Fibroblast of skin of back (primary cell): ENCODE data around the gene SEPTIN5.
A peak's percentile ranks its signal among the peaks of the same experiment; 100 is the strongest.

ENCODE experiments used
- DNase-seq: peaks from one replicate; pipeline ENCODE4 v3.0.0-alpha.2; 2013

The SEPTIN5 gene

DNA sequence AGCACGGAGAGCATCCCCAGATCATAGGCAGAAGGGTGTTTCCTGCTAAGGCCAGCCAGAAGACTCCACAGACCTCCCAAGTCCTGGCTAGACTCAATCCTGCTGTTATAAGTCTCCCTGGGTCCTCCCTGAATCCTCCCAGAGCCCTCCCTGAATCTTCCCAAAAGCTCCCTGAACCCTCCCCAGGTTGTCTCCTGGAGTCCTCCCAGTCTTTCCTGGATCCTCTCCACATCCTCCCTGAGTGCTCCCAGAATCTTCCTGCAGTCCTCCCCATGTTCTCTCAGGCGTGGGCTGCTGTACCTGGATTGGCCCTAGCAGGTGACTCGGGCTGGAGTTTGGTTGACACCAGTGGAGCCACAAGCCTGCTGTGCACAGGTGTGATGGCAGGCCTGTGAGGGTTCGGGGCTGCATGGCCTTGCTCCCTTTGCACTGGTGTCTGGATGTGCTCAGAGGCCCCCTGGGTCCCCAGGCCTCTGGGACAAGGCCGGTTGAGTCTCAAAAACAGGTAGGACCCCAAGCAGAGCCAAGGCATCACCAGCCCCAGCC lies 20.6 kb downstream of the SEPTIN5 start:
- DNase-seq, result no peak

DNA sequence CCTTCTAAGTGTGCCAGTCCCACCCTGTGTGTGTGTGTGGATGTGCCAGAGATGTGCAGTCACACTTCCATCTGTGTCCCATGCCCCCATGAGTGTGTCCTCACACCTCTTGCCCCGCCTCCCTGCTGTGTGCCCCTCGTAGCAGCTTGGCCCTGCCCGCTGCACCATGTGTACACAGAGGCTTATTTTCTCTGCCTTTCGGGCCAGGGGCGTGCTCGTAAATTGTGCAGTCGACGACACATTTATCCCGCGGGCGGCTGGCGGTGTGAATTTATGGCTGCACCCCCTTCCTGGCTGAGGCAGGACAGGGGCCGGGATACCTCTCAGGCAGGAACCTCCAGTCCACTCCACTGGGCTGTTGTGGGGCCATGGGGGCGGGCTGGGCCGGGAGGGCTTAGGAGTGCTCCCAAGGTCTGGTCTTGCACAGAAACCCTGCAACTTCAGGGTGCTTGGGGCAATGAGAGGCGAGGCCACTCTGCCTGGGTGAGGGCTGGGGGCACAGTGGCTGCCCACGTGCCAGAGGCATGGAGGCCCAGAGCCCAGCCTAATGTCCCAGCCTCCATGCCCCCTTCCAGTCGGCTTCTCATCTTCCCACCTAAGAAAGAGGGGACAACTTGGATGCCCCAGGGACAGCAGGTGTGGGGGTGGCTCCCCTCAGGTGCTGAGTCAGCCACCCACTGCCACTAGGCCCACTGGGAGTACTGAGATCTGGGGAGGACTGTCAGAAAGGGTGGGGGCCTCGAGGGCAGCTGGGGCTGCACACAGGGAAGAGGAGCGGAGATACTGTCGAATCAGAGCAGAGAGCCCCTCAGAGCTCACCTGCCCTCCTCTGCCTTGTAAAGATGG lies 21.6 kb downstream of the SEPTIN5 start:
- DNase-seq, result no peak

DNA sequence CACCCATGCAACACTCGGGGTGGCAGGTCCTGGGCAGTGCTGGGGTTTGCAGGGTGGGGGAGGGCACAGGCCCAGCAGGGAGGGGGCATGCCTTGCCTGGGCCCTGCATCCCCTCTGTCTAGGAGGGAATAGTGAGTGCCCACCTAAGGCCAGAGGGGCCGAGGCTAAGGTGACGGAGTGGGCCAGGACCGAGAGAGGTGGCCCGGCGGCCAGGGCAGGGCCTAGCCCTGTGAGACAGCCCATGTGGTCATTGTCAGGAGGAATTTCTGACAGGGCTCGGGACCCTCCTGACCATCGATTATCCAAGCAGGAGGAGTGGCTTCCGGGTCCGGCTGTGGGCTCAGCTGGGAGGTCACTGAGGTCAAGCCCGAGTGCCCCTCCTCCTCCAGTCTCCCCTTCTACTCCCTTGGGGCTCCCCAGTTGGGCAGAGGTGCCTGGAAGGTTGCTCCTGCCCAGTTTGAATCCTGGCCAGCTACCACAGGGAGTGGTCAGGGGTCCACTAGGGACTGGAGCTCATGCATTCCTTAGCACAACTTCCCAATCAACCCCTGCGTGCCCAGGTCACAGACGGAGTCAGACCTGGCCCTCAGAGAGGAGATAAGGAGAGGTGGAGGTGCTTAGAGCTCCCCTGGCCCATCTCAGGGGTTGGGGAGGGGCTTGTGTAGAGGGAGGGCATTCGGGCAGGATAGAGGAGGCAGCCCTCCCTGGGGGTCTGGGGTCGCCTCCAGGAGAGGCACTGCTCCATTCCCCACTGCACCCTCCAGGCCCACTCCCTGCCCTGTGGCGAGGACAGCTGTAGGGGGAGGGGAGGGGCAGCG lies 23.8 kb downstream of the SEPTIN5 start:
- no peak for DNase-seq

DNA sequence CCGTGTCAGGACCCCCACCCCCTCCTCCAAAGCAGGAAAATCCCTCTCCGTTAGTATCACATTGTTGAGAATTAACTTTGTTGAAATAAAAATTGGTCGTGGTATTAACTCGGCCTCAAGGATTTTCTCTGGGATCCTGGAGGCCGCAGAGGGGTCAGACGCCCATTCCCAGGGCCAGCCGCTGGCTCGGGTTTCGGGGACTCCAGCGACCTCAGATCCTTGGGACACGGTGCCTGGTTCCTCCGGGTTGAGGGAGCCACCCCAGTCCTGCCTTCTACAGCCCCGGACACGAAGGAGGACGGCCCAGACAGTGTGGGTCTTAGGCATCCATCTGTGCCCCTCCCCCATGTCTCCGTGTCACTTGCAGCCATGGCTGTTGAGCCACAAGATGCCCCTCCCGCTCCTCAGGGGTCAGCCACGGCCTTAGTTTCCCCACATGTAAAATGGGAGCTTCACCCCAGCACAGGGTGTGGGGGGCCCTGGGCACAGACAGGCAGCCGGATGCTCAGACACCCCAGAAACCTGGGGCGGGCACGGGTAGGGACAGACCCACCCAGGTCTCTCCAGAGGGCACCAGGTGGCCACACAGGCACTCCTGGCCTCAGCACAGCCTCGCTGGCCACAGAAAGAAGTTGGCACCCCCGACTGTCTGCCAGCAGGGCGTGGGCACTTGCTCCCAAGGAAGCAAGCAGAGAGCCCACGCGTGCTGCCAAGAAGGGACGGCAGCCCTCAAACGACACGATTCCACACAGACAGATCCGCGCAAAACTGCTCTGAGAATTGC lies 24.6 kb downstream of the SEPTIN5 start:
- DNase-seq, result no peak

DNA sequence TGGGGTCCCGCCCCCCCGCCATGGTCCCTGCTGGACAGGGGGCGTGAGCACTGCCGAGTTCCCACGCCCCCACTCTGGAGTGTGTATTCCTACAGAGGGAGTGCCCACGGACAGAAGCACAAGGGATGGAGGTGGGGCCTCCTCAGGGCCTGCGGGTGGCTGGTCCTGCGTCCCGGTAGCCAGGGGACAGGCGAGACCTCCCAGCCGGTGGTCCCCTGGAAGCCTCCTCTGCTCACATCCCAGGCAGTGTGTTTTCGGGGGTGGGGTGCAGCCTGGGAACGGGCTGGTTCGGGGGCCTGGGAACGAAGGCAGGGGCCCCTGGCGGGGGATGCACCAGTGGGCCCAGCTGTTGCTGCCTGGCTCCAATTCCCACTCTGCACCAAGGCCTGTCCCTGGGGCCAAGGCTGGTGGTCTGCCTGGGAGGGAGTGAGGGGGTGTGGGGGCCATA lies 25.2 kb downstream of the SEPTIN5 start:
- no peak for DNase-seq

DNA sequence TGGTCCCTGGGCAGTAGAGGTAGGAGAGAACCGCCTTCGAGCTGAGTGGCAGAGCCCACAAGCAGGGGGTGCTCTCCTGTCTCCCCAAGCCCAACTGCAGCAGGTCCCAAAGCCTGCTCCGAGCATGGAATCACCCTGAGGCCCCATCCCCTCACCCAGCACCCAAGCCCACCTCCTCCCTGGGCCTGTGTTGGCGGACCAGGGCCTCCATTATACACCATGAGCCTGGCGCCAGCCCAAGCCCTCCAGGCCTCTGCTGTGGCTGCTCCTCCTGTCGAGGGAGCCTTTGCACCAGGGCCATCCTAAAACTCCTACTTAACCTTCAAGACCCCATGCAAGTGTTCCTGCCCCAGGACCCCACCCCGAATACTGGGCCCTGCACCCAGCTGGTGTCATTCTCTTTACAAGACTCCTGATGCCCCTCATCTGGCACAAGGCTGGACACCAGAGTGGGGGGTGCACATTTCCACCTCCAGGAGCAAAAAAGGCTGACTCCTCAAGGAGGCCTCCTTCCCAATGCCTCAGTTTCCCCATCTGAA lies 25.7 kb downstream of the SEPTIN5 start:
- DNase-seq, result no peak

DNA sequence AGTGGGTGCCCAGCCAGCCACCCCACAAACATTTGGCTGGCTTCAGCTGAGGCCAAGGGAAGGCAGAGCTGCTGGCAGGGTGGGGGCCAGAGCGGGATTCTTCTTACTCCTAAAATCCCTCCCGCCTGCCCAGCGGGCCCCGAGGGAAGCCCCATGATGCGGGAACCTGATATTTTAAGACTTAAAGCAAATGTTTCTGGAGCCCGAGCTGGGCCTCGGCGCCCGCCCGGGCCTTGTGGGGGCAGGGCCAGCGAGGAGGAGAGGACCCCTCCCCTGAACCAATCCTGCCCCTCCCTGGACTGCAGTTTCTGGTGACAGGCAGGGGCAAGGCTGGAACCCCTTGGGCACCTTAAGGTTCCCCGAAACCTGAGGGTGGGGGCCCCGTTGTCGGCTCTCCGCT lies 26.3 kb downstream of the SEPTIN5 start:
- DNase-seq, result no peak

DNA sequence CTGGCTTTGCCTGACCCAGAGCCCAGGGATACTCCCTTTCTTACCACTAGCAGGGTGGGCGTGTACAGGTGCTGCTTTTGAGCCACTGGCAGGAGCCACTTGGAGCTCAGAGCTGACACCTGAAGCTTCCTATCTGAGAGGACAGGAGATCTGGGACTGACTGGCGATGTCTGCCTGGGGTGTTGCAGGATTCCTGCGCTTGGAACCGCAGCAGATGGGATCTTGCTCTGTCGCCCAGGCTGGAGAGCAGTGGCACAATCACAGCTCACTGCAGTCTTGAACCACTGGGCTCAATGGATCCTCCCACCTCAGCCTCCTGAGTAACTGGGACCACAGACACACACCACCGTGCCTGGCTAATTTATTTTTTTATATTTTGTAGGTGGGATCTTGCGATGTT lies 26.8 kb downstream of the SEPTIN5 start:
- DNase-seq, result no peak

DNA sequence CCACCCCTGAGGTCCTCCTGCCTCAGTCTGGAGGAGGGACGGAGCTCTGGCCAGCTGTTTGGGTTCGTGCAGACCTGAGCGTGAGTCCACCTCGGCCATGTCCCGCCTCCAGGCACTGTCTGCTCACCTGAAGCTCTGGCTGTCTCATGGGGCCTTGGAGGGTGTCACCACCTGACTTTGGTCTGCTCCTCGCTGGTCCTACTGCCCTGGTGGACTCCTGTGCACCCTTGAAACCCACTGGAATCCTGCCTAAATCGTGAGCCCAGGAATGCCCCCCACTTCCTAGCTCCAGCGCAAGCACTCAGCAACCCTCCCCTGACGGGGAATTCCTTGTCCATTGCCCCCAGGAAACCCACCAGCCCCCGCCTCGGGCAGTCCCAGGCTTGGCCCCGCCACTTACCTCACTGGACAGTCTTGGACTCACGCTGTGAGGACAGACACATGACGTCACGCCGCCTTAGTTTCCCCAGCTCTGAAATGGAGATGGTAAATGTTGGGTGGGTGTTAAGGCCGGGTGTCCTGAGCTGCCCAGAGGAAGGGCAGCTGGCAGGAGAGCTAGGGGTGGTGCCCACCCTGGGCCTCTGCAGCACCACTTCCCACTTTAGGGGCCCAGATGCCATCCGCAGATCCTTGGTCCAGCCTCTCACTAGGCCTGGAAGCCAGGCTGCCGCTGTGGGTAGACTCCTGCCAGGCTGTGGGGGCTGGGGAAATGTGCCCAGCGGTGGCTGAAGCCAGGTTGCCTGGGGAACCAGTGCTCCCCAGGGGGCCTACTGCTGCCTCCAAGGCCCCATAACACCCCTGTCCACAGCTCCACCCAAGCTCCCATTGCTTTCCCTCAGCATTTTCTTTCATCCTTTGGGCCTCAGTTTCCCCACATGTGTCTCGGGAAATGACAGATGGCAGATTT lies 28.1 kb downstream of the SEPTIN5 start:
- no peak for DNase-seq

DNA sequence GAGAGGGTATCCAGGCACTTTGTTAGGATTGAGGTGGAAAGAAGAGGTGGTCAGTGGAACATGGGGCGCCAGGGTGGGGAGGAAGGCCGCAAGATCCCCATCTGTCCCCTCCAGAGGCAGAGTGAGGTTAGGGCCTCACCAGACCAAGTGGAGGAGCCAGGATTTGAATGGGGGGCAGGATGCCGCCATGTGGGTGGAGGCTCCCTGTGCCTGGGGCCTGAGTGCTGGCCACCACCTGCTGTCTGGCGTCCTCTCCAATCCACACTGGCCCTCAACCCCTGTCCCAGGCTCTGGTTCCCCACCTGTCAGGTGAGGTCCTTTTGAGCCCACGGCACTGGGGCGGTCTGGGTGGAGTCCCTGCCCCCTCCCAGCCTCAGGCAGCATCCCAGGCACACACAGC lies 28.8 kb downstream of the SEPTIN5 start:
- no peak for DNase-seq

DNA sequence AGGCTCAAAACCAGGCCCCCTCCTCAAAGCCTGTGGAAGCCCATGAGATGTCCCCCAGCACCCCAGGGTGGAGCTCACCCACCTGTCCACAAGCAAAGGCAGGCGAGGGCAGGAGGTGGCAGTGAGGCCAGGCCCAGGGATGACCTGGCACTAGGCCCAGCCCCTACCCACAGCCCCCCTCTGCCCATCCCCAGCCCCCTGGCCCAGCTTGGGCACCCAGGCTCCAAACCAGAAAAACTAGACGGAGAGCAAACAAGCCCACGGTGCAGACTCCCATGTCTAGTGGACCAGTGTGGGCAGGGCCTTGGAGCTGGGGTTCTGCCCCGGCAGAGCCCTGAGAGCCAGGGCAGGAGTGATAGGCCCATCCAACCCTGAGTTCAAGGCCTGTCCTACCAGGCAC lies 29.3 kb downstream of the SEPTIN5 start:
- no peak for DNase-seq

DNA sequence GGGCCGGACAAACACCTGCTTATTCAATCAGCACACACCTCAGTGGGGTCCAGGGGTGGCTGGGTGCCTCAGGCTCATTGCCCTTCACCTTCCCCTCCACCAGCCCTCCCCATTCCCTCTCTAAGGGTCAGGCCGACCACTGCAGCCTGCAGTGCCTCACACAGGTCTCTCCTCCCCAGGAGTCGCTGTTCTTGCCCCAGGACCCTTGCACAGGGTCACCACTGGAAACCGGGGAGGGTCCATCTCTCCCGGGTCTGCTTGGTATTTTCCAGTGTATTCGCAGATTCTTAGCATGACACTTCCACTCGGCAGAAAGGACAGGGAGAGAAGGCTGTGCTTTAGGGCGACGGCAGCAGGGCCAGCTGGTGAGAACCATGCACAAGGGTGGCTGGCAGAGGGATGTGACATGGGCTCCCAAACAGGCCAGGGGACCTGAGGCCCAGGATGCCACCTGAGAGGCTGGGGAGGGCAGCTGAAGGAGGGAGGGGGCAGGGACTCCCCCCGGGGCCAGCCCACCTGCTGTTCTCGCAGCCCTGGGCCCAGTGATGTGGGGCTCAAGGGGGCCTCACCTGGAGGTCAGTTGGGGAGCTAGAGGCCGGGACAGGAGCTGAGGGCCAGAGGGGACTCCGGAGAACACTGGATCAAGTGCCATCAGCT lies 30.2 kb downstream of the SEPTIN5 start:
- no peak for DNase-seq

DNA sequence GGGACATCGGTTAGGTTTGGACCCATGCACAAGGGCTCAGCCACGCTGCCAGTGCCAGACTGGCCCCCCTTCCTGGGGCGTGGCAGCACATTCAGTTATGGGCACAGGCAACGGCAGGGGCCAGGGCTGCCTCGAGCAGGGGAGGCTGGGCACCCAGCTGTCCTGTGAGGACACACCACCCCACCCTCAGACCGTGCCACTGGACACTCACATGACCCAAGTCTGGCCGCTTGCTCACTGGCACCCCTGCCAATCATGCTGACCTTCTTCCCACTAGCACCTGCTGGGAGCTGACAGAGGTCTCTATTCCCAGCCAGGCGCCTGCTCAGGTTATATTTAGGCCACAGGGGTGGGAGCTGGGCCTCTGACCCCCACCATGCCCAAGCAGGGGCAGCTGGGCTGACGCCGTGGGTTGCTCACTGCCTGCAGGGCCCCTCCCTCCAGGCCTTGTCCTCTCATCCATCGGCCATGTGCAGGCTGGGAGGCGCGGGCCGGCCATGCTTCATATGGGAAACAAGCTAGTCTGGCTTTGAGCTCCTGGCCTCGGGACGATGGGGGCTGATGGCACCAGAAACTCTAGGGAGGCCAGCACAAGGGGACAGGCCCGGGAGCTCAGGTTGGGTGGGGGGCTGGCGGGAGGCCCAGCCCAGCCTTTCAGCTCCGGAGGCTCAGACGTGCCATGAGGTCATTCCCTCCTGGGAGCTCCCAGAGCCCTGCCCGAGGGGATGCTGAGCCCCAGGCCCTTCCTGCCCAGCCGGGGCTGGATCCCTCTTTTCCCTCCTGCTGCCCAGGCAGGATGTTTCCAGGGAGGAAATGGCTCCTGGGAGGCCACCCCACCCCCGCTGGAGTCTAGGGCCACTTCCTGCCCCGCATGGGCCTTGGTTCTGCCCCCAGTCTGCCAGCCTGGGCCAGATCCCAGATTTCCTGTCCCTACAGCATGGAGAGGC lies 31.1 kb downstream of the SEPTIN5 start:
- DNase-seq, result peak; percentile 21

DNA sequence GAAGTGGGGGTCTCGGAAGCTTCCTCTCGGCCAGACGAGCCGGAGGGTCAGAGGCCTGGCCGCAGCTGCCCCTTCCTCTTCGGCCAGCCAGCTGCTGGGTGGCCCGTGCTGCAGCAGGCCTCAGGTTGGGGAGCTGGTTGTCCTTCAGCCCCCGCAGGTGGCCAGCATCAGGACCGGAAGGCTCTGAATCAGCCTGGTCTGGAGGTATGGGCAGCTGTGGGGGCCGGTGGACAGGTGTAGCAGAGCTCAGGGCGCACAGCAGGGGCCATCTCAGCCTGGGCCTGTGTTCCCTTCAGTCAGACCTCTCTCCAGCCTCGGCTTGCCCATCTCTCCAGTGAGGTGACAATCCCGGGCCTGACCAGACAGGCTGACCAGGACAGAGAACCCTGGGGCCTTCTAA lies 32.4 kb downstream of the SEPTIN5 start:
- no peak for DNase-seq

DNA sequence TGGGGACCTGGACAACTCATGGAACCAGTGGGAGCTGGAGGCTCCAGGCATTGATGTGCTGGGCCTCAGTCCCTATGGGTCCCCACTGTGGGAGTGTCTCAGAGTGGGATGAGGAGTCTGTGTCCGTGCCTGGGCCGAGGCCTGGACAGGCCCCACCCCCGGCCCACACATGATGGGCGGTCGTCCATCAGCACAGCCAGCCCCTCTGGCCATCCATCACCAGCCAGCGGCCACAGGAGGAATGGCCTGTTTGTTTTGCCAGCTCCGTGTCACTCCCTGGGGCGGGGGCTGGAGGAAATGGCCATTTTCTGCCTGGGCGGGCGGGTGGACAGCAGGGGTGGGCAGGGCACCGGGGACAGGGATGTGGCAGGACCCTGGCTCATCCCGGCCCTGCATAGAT lies 33.2 kb downstream of the SEPTIN5 start:
- no peak for DNase-seq

DNA sequence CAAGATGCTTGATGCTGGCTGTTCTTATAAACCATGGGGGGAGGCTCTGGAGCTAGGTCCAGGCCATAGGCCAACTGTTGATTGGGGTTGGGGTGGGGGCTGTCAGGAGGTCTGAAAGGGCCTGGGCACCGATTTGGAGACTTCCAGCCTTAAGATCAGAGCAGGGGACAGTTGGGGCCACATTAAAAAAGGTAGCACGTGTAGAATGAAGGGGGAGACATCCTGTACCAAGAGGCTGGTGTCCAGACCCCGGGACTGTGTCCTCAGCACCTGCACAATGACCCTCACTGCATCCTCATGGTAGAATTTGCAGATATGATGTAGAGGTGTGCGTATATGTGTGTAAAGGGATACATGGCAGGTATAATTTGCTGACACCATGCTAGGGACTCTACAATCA lies 33.8 kb downstream of the SEPTIN5 start:
- no peak for DNase-seq

DNA sequence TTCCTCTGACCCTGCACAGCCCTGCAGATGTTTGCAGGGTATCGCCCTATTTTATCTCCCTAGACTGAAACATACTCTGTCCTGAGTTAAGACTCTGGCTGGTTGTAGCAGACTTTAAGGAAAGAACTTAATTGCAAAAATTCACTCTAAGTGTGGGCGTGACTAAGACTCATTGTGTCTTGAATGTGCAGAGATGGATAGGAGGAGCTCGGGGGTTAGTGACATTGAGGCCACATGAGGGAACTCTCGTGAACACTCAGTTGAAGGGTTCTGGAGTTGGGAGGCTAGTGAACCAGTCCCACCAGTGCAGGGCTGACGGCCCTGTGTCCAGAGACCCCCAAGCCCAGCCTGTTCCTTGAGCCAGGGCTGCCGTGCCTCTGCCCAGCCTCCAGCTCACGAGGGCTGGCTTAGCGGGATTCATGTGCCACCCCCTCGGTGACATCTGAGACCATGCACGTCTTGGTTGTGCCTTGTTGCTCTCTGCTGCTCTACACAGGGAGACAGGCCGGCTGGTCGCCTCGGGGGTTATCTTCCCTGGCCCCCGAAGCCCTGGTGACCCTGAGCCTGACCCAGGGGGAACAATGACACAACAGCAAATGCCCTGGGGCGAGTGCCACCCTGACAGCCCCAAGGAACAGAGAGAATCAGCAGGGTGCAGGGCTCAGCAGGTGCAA lies 34.8 kb downstream of the SEPTIN5 start:
- DNase-seq, result no peak

DNA sequence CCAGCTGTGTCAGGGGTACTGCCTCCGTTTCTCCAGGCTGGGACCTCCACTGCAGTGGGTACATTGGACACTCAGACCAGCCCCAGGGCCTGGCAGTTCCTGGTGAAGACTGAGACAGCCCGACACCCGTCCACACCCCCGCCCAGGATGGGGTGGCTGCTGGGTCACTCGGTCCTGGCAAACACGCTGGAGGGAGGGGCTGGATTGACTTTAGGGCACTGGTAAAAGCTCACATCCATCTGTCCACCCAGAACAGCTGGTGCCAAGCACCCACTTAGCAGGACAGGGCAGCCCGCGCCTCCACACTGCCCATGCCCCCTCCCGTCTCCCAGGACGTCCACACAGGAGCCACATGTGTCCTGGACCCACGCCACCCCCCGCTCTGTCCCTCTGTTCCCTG lies 35.6 kb downstream of the SEPTIN5 start:
- no peak for DNase-seq
